NCI-H226 (cell line): ENCODE measurements around the gene SEC31A.
A peak's percentile ranks its signal among the peaks of the same experiment; 100 is the strongest.

ENCODE experiments used
- DNase-seq: peaks from one replicate; pipeline ENCODE4 v3.0.0-alpha.2; 2015

The SEC31A gene

GRCh38 chr4:82789025-82789776 is 101.8 kb downstream of the SEC31A start:
- DNase-seq, result no peak

DNA sequence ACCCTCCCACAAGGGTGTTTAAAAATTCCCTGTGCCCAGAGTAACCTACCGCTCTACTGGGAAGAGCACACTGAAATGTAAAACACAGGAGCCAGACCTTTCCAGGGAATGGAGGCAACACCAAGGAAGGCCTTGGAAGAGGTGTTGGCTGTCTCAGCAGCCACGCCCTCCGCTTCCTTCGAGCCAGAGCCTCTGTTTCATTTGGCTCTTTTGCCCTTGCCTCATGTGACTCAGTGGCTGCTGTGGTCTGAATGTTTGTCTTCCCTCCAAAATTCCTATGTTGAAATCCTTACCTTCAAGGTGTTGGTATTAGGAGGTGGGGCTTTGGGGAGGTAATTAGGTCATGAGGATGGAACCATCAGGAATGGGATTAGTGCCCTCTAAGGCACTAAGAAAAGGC is 103.6 kb downstream of the SEC31A start:
- peak; percentile 39 for DNase-seq

DNA sequence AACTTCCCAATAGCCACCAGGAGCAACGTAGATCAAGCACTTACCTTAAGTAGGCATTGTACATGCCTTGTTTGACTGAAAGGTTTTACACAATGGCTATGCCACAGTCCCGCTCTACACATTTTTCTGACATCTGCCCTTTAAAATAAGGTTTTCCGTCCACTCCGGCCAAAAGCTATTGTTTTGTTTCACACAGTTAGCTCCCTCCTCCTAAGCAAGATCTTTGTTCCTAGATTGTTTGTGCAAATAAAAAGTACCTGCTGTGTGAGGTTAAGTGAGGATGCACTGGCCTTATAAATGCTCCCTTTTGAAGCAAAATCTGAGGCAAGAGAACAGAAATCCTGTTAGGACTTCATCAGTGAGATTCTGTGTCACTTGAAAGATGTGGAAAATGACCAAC is 104.1 kb downstream of the SEC31A start:
- no peak for DNase-seq

GRCh38 chr4:82785611-82786400 is 105.1 kb downstream of the SEC31A start:
- DNase-seq, result peak; percentile 74

DNA sequence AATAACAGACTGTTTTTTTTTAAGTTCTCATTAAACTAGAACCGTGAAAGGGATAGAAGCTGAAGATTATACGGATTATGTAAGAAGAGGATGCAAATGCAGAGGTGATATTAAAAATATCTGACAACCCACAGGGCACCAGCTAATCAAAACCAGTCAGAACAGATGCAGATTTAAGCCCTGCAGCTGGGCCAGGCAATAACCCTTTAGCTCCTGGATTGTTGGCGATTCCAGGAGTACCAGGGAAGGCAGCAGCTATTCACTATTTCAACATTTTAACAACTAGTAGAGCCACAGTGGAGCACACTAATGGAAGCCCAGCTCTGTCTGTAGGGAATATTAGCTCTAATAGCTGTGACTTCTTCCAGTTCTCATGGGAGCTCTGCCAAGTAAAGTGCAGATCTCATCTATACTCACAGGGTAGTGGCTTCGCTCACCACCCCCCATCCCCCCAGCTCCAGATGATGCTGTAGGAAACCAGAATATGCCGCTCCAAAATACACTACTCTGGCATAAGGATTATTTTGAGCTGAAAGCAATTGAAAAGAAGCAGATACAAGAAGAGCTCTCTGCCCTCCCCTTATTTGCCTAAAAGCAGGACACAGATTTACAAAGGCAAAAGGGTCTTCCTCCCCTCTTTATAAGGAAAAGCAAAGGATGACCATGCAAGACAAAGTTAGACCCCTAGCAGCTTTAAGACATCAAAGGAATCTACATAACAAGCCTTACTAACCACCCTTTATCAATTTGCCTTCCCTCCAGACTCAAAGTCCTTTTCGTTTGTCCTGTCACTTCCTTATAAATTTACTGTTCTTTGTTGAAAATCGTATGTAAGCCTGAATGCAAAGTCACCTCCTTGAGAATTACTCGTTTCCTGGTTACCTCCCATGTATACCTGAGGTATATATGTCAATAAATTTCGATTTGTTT is 106.0 kb downstream of the SEC31A start:
- no peak for DNase-seq

GRCh38 chr4:82782626-82783345 is 108.2 kb downstream of the SEC31A start:
- peak; percentile 22 for DNase-seq

DNA sequence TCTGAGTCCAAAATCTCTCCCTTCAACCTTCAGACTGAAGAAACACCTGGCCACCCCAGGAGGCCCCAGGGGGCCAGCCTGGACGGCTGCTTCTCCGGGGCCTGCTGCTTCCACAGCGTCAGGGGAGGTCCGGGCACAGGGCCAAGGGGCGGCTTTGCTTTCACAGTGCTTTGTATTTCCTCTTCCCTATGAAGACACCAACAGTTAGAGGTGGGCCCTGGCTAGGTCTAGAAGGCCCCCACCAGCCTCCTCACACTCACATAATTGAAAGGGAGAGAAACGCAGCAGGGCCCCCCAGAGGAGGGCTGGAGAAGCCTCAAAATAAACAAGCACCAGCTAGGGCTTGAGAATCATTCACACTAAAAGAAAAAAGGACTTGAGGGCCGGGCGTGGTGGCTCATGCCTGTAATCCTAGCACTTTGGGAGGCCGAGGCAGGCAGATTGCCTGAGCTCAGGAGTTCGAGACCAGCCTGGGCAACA is 110.2 kb downstream of the SEC31A start:
- peak; percentile 36 for DNase-seq

DNA sequence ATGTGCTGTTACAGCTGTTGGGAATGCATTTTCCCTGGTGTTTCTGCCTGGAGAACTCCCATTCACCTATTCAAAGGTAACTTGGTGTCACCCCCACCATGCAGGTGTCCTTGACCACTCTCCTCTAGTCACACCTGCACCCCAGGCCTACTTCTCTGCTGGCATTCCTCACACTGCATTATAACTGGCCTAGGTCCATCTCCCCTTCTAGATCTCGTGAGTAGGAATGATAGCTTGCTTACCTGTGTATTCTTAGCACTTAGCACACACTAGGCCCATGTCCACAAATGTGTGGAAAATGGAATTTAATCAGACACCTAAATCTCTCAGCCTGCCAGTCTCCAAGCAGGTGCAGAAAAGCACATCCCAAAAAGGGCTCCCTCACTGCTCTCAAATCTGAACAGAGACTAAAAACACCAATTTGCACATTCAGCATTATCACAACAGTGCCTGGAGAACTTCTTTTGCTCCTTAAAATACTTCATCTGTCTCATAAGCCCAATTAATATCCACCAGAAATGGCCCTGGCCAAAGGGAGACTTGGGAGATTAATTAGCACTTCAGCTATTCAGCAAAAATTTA is 110.7 kb downstream of the SEC31A start:
- no peak for DNase-seq

- DNase-seq, result no peak
Observed at GRCh38 chr4:82779032-82779431, 111.9 kb downstream of the SEC31A start.

- DNase-seq, result no peak
Observed at GRCh38 chr4:82777857-82778525, 113.0 kb downstream of the SEC31A start.

DNA sequence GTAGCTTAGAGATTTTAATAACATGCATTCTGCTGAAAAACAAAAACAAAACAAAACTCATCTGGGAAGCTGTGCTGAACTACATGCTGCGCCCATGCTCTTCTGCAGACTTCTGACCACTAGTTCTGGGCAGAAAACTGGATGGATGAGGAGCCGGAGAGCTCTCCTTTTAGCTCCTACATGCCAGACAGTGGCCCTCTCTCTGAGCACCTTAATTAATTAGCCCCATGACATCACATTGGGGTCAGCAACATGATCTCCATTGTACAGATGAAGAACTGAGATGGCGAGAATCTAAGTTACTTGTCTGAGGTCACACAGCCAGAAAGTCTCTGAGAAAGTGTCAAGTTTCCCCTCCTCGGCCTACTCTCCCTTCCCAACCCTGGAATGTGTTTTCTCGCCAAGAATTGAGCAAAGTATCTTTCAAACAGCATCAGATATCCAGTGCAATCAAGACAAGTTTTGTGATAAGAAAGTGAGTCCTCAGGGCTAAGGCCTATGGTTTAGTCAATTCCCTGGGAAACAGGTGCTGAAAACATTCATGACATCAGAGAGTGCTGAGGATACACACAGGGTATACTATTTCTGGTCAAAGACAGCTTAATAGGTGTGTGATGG is 113.9 kb downstream of the SEC31A start:
- DNase-seq, result peak; percentile 59

- no peak for DNase-seq
Observed at GRCh38 chr4:82775243-82775642, 115.7 kb downstream of the SEC31A start.

- DNase-seq, result no peak
Observed at GRCh38 chr4:82774711-82775171, 116.2 kb downstream of the SEC31A start.

GRCh38 chr4:82773057-82773456 is 117.9 kb downstream of the SEC31A start:
- DNase-seq, result no peak

DNA sequence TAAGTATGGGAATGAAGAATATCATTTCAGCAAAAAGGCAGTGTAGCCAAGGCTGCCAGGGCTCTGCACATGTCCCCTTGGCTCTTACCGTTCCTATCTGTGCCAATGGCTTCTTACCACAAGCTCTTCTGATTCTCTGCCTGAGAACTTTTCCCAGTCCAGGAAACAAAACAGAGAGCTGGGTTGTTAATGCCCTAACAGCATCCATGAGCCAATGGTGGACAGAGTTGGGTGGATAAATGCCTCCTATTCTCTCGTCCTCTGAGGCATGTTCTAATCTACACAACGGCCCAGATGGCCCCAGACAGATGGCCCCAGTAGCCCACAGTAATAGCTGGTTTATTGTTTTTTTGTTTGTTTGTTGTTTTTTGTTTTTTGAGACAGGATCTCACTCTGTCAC is 120.3 kb downstream of the SEC31A start:
- DNase-seq, result no peak
